NCI-H187 treated with DMSO at 0.1 percent for 48 hours (cell line): ENCODE measurements around the gene LTBR.
"Not testable (repeated sequence)": the region's sequence is repeated elsewhere in the genome, so short reads cannot be mapped to it uniquely, and the experiment has no call there.

ENCODE experiments used
- DNase-seq: peaks from one replicate; lab custom pipeline; 2025; lab: John Stamatoyannopoulos, UW

Gene LTBR

DNA sequence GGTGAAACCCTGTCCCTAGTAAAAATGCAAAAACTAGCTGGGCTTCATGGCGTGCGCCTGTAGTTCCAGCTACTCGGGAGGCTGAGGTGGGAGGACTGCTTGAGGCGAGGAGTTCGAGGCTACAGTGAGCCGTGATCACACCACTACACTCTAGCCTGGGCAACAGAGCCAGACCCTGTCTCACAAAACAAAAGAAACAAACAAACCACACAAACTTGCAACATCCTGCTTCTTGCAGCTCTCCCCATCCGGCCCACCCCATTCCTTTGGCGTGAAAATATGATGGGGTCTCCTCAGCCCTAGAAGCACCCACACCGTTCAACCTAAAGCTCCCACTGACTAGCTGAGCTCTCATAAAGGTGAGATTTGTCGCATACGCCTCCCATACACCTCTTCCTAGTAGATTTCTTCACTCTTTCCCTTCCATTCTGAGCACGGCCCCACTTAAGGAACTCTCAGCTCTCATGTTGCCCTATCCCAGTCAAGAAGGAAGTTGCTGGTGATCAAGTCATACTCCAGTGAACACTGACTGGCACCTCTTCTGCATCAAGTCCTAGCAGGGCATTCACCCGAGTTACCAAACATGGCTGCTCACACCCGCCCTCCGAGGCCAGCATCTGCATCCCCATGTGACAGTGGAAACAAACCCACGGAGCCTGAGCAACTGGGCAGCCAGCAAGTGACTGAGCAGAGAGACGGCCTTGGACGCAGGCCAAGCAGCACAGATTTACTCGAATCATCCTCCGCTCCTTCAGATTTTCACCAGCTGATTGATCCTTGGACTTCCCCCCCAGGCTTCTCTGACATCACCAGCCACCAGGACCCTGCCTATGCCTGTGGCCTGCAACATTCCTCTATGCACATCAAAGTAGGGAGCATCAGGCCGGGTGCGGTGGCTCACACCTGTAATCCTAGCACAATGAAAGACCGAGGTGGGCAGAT lies 41.9 kb downstream of the LTBR start:
- DNase-seq, result no peak

DNA sequence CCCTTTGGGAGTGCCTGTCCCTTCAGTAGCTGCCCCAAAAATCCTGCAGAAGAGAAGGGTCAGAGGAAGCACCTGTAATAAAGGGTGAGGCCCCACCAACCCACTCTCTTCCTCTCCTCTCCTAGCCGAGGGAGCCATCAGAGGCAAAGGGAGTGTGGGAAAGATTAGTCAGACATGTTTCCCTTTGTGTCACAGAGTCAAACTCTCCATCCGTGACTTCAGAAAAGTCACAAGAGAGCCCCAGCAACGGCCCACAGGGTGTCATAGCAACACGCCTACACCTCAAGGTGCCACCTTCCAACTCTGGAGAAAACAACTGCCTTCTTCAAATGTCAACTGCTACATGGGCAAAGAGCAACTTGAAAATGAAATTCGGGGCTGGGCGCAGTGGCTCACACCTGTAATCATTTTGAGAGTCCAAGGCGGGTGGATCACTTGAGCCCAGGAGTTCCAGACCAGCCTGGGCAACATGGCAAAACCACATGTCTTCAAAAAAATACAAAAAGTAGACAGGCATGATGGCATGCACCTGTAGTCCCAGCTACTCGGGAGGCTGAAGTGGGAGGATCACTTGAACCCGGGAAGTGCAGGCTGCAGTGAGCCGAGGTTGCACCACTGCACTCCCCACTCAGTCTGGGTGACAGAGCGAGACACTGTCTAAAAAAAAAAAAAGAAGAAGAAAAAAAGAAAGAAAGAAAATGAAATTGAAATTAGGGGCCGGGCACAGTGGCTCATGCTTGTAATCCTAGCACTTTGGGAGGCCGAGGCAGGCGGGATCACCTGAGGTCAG lies 43.1 kb downstream of the LTBR start:
- DNase-seq, result no peak

DNA sequence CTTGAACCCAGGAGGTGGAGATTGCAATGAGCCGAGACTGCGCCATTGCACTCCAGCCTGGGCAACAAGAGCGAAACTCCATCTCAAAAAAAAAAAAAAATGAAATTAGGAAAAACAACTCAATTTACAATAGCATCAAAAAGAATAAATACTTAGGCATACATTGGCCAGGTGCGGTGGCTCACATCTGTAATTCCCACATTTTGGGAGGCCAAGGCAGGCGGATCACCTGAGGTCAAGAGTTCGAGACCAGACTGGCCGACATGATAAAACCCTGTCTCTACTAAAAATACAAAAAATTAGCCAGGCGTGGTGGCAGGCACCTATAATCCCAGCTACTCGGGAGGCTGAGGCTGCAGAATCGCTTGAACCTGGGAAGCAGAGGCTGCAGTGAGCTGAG lies 43.8 kb downstream of the LTBR start:
- not testable (repeated sequence) for DNase-seq

DNA sequence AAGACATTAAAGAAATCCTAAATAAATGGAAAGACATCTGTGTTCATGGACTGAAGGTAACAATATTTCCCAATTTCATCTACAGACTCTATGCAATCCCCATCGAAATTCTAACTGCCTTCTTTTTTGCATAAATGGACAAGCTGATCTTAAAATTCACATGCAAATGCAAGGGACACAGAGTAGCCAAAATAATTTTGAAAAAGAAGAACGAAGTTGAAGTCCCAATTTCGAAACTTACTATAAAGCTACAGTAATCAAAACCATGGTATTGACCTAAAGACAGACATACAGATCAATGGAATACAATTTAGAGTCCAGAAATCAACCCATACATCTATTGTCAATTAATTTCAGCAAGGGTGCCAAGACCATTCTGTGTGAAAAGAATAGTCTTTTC lies 44.4 kb downstream of the LTBR start:
- no peak for DNase-seq

- no peak for DNase-seq
Observed at GRCh38 chr12:6430124-6430989, 46.4 kb downstream of the LTBR start.

DNA sequence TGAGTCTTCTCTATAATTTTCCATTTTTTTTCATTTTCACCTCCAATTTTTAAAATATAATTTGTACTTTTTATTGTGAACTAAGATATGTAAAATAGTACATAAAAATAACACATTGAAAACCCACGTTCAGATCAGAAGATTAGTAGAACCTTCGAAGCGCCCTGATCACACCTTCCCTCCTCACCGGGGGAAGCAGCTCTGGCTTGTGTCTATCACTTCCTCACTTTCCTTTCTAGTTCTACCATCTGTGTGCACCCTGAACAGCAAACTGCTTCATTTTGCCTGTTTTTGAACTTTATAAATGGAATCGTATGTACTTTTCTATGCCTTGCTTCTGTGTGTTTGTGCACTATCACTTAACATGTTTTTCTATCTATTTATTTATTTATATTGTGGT lies 49.0 kb downstream of the LTBR start:
- DNase-seq, result no peak

DNA sequence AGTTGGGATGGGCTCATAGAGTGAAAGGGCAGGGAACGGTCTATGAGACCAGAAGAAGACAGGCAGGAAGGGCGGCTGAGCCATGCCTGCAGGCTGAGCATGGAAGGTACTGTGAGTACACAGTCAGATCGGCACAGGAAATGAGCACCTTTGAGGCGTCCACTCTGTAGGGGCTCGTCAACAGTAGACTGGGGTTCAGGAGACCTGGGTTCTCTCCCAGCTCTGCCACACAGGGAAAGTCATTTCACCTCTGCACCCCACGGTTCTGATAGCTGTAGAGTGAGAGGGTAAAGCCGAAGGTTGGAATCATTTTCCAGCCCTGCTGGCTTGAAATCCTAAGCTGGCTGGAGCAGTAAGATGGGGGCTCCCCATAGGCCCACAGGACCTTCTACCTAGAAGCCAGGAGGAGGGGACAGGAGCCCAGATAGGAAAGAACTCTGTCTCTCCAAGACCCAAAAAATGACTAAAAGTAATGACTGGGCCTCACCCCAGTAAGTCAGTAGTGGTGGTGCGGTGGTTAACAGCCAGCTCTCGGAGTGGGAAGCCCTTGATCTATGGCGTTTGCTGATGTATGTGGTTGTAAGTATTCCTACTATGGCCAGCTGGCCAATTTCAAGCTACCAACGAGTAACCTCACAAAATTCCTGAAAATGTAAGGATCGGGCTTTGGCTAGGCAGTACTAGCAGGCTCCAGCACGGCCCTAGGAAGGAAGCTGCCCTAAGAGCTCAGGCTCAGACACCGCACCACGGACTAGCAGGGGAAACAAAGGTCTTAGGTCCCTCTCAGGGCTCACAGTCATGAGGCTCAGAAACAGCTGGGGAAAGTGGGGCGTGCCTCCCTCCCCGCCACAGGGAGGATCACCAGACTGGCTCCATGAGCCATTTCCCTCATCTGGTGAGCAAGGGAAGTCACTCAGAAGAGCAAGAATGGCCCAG lies 50.5 kb downstream of the LTBR start:
- no peak for DNase-seq

DNA sequence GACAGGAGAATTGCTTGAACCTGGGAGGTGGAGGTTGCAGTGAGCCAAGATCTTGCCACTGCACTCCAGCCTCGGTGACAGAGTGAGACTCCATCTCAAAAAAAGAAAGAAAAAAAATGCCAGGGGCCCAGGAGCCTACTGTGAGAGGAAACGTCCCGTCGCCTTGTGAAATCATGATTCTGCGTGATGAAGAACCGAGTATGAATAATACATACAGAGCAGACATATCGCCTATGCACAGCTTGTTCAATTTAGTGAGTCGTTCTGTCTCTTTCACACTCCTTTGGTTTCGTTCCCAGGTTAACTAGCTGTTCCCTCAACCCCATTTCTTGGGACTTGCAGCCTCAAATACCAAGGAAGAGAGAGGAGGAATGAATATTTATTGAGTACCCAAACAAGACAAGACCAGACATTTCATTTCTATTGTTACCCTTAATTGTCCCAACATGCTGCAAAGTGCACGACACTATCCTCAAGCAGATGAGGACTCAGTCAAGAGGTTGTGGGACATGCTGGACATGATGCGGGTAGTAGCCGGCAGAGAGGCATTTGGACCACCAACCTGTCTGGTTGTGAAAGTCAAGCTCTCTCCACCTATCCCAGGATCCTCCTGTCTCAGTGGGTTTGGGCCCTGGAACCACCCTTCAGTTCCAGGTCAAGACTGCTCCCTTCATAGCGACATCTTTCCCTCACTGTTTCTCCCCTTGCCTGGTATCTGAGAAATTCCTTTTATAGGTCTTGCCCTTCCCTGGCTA lies 52.2 kb downstream of the LTBR start:
- no peak for DNase-seq

GRCh38 chr12:6437586-6437985 lies 53.6 kb downstream of the LTBR start:
- DNase-seq, result no peak

DNA sequence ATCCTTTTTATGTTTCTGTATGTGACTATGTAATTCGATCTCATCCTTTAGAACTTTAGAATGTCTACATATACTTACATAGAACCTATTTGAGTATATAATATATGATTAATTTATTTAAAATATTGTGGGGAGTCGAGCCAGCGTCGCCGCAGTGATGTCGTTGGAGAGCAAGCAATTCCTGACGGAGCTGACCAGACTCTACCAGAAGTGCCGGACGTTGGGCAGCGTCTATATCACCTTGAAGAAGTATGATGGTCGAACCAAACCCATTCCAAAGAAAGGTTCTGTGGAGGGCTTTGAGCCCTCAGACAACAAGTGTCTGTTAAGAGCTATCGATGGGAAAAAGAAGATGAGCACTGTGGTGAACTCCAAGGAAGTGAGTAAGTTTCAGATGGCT lies 54.4 kb downstream of the LTBR start:
- DNase-seq, result no peak

- no peak for DNase-seq
Observed at GRCh38 chr12:6440391-6440790, 56.4 kb downstream of the LTBR start.
